ENCODE data around the gene KLHL30.
"Not testable (repeated sequence)": the region's sequence is repeated elsewhere in the genome, so short reads cannot be mapped to it uniquely, and the experiment has no call there.

Gene KLHL30

DNA sequence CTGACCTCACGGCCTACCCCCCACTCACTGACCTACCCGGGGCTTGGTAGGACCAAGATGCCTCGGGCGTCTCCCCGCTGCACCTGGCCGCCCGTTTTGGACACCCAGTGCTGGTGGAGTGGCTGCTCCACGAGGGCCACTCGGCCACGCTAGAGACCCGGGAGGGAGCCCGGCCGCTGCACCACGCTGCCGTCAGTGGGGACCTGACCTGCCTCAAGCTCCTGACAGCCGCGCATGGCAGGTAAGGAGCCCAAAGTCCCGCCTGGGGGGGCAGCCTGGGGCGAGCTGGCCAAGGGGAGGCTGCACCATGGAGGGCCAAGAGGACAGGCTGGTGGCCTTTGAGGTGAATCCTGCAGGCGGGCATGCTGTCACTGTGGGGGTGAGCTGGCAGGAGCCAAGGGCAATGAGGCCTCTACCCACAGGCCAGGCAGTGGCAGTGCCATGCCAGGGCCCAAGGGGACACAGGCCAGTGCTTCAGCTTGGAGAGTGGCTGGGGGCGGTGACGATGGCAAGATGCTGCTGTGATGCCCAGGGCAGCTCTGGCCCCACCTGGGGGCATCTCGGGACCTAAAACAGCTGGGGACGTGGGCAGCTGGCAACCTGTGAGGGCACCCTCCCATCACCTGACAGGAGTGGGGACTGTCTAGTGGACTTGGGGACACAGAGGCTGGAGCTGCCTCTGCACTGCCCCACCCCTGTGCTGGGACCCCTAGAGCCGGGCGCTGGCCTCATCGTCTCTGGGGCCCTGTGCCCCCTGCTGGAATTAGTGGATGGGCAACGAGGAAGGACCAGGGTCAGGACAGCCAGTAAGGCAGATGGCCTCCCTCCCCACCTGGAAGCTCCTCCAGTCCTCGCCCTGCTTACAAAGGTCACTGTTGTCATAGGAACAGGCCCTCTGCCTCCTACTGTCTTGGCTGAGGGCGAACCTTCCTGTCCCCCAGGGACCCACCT is 36.3 kb upstream of the KLHL30 start:
- DNase-seq = peak; percentile 51

GRCh38 chr2:238102865-238103264 is 35.6 kb upstream of the KLHL30 start:
- DNase-seq = peak; percentile 23

DNA sequence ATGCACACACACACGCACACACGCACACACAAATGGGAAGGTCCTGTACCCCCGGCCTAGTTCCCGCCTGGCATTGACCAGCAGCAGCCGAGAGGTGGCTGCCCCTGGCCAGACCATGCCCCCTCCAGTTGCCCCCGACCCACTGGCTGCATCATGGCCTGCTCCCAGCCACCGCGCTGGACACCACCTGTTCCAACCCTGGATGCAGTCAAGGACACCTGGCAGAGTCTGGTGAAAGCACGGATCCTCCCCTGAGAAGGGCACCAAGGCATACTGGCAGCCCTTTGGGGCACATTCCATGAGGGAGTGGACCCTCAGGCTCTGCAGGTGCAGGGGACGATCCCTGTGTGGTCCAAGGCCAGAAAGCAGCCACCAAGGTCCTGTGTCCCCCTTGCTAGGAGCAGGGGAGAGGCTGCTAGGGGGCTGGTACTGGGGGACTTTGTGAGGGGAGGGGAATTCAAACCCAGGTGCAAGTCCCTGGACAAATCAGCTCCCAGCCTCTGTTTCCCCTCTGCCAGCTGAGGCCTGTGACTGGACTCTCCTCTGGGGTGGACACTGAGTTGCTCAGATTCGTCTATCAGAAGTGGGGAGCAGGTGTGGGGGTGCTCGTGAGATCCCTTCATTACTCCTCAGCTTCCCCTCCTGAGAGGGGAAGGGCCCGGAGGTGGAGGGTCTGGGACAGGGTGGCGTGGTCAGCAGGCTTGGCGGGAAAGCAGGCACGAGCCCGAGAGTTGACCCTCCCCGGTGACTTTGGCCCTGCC is 34.8 kb upstream of the KLHL30 start:
- DNase-seq = no peak

DNA sequence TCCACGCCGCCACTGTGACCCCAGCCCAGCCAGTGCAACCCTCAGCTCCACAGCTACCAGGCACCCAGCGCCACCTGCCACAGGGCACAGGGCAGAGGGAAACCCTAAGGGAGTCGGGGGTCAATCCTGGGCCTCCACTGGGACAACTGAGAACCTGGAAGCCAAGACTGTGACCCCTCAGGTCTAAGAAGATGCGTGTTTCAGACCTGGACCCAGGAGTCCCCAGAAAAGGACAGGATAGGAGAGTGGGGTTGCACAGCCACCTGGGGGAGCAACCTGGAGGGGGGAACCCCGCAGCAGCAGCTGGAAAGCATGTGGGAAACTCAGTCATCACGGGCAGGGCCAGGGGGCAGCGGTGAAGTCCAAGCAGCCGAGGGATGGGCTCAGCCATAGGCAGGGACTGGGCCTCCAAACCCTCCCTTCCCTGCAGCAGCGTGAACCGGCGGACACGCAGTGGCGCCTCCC is 34.2 kb upstream of the KLHL30 start:
- peak; percentile 25 for DNase-seq

DNA sequence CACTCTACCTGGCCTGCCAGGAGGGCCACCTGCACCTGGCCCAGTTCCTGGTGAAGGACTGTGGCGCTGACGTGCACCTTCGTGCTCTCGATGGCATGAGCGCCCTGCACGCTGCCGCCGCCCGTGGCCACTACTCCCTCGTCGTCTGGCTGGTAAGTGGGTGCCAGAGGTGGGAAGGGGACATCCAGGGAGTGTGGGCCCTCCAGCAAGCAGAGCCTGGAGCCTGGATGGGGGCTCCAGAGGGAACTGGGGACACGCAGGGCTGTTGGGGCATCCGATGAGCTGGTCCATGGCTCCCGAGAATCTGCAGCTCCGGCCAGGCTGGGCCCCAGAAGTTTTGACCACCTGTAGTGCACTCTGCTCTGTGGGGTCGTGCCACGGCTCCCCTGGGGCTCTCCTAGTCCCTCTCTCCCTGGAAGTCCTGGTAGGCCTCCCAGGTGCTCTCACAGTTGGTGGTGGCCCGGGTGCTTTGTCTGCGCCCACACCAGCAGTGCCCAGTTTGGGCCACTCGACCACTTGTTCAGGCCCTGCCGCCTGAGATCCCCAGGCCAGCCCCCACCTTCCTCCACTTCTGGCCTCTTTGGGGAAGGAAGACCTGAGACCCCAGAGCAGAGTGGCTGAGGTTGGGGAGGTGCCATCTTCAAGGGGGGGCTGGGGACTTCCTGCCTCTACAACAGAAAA is 33.6 kb upstream of the KLHL30 start:
- DNase-seq = peak; percentile 26

DNA sequence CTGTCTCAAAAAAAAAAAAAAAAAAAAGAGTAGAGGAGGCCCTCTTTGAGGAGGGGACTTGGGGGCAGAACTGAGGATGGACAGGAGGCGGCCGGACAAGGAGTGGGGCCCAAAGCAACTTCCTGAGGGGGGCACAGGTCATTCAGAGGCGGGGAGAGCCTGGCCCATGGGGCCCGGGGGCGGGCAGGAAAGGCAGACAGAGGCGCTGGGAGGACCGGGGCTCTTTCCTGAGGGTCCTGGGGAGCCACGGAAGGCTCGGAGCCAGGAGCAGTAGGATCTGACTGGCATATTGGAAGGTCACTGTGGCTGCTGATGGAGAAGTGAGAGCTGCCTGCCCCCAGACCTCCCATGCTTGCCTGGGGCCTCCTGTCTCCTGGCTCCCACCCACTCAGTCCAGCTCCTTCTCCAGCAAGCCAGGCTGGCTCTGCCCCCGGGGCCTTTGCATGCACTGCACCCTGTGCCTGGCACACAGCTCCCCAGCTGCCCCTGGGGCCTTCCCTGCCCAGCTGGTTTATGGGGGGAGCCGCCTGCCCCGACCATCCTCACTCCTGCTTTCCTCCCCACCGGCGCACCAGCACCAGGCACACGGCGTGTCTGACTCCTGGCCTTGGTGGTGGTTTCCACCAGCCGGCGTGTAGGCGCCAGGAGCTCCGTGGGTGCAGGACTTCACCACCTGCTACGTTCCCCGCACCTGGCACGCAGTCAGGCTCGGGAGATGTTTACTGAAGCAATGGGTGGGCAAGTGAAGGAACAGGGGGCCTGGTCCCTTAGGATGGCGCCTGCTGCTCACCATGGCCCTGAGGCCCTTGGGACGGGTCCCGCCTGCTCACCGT is 32.7 kb upstream of the KLHL30 start:
- DNase-seq = peak; percentile 13

DNA sequence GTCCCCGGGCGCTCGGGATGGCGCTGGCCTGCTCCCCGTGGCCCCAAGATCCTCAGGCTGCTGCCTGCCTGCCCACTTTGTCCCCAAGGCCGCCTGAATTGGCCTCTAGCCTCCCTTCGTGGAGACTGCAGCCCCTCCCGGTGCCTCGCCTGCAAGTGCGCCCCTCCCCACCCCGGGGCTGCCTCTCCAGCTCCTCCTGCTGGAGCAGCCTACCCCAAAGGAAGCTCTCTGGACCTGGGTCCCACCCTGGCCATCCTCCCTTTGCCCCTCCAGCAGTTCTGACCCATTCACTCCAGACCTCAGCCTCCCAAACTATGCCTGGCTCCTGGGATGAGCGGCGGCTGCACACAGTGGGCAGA is 32.1 kb upstream of the KLHL30 start:
- peak; percentile 34 for DNase-seq

DNA sequence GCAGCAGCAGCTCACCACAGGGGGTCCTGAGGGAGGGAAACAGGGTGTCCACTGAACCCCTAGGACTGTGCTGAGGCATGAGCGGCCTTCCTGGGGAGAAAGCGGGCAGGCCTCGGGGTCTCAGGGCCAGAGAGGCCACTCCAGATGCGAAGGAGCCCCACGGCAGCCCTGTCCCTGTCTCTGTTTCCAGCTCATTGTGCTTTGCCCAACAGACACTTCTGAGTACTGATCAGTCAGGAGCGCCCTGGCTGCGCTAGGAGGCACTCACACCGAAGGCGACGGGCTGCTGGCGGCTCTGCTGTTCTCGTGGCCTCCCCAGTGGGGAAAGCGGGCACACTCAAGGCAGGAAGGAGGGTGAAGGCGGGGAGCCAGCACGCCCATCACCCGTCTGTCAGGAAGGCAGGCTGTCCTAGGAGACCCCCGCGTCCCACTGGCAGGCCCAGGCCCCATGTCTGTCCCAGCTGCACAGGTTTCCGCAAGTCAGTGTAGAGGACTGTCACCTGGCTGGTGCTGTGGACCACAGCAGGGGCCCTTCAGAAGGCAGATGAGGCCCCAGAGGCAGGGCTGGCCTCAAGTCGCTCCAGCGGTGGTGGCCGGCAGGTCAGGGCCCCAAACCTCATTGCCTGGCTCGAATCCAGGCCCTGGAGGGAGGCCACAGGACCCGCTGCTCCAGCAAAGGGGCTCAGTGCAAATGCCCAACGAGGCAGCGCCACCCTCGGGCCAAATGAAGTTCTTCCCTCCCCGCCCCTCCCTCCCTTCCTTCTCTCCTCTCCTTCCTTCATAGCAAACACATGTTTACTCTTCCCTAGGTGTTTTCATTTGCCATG is 31.6 kb upstream of the KLHL30 start:
- peak; percentile 62 for DNase-seq

- peak; percentile 15 for DNase-seq
Measured at GRCh38 chr2:238107525-238108422, 30.7 kb upstream of the KLHL30 start.

- DNase-seq = no peak
Measured at GRCh38 chr2:238108423-238109183, 29.9 kb upstream of the KLHL30 start.

- DNase-seq = no peak
Measured at GRCh38 chr2:238113611-238114010, 24.9 kb upstream of the KLHL30 start.

DNA sequence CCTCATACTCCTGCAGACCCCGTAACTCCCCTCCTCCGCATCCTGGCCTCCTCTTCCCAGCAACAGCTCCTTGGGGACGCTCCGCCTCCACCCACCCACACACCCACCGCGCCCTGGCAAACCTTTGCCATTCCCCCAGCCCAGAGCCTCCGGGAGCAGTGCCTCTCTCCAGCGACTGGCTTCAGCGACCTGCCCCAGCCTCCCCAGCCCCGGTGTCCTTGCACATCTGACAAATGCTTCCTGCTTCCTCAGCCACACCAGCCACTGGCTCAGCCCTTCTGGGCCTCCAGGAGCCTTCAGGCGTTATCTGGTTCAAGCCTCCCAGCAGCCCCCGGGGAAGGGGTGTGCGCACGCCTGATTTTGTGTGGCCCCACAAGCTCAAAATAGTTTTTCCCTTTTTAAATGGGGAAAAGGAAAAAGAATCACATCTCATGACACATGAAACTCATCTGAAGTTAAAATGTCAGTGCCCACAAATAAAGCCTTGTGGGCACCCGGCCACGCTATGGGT is 24.1 kb upstream of the KLHL30 start:
- no peak for DNase-seq

DNA sequence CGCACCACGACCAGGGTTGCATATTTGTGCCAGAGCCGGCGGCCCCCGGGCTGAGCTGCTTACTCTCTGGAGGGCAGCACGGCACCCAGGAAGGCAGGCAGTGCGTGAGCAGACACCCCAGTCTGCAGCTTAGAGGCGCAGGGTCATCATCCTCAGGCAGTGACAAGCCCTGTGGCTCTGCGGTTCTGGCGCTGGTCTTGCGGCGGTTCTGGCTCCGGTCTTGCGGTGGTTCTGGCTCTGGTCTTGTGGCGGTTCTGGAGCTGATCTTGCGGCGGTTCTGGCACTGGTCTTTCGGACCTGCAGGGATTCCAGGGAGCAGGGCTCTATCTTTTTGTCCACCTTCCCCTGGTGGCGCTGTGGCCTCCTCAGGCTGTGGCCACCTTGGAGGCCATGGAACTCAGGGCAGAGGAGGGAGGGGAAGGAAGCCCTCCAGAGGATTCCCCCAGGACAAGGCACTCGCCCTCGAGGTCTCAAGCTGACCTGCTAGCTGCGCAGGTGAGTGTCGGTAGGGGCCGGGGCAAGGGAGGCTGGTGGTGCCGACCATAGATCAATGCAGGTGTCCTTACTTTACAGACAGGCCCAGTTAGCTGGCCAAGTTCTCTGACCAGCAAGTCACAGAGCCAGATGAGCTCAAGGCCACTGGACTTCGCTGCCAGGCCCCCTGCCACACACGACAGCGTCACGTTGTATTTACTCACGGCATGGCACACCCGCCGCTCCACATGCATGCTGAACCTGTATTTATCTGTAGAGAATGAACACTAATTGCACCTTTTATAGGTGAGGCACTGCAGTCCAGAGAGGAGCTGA is 23.4 kb upstream of the KLHL30 start:
- DNase-seq = no peak

DNA sequence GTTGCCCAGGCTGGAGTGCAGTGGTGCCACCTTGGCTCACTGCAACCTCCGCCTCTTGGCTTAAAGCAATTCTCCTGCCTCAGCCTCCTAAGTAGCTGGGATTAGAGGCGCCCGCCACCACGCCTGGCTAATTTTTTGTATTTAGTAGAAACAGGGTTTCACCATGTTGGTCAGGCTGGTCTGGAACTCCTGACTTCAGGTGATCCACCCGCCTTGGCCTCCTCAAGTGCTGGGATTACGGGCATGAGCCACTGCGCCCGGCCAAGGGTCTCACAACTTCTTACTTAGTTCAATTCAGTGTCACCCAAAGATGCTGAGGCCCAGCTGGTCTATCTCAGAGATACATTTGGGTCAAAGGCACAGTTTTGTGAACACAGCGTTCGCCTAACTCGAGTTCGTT is 22.8 kb upstream of the KLHL30 start:
- not testable (repeated sequence) for DNase-seq

DNA sequence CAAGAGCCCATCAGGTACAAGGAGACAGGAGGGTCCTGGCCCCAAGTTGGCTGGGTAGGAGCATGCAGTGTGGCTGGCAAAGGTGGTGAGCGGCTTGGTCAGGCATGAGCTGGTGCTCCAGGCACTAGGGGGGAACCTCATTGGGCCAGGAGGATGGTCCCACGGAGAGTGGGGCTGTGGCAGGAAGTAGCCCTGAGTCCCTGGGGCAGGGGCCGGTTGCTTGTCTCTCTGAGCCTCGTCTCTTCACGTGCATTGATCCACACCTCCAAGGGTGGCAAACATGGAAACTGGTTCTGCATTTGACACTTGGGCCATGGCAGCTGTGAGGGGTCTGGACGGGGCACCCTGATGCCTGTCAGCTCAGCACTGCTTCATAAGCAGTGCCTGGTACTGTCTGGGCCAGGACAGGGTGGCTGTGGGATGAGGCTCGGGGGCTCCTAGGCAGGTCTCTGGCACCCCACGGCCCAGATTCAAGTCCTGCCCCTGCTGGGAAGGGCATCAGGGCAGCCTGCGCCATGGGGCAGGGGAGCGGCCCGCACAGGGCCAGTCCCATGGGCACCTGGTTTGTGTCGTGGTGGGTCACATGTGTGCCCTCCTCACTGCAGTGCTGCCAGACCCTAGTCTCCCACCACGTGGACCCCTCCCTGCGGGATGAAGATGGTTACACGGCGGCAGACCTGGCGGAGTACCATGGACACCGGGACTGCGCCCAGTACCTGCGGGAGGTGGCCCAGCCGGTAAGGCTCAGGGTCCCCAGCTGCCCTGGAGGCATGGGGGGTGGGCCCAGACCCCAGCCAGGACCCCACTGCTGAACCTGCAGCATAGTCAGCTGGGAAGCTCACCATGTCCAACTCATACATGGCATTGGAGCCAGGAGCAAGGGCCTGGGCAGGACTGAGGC is 21.9 kb upstream of the KLHL30 start:
- no peak for DNase-seq

- no peak for DNase-seq
Measured at GRCh38 chr2:238117199-238118154, 21.0 kb upstream of the KLHL30 start.

Data from 8988T (cell line).